Breast epithelium (tissue), 3 donors: Measurements from ENCODE around the gene NECAP2.

Experiments used
- POLR2A ChIP-seq: fragments of 450-650 bp; IDR thresholded peaks from one replicate; pipeline ENCODE4 v1.6.1; 2016; ENCODE audit warnings: antibody characterized with exemption, mild to moderate bottlenecking, moderate library complexity
- POLR2AphosphoS5 ChIP-seq, 3 donors: sonication (generic); formaldehyde crosslinking; IDR thresholded peaks; one replicate each; pipeline ENCODE4 v1.6.1; 2017; ENCODE audit warnings: antibody characterized with exemption in 3 of 3
- TF ChIP-seq, protein P1 (sequence below), 3 donors: fragments of 450-650 bp; IDR thresholded peaks; one replicate each; pipeline ENCODE4 v1.5.1; 2016 to 2017; ENCODE audit warnings: antibody characterized with exemption in 3 of 3, mild to moderate bottlenecking in 3 of 3, moderate library complexity in 3 of 3

DNA sequence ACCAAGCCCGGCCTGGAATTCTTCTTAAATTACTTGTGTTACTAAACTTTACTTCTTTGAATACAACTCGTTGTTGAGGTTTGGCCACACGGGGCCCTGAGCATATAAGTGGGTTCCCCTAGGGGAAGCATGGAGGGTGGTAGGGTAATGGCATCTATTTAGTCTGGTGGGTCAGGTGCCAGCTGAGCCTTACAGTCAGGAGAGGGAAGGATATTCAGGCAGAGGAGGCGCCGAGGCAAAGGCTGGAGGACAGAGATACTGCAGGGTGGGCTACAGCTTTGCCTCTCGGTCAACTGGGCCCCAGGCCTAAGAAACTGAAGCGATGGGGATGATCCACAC, 424 bp upstream of the NECAP2 start:
- TF ChIP-seq, protein P1, sequence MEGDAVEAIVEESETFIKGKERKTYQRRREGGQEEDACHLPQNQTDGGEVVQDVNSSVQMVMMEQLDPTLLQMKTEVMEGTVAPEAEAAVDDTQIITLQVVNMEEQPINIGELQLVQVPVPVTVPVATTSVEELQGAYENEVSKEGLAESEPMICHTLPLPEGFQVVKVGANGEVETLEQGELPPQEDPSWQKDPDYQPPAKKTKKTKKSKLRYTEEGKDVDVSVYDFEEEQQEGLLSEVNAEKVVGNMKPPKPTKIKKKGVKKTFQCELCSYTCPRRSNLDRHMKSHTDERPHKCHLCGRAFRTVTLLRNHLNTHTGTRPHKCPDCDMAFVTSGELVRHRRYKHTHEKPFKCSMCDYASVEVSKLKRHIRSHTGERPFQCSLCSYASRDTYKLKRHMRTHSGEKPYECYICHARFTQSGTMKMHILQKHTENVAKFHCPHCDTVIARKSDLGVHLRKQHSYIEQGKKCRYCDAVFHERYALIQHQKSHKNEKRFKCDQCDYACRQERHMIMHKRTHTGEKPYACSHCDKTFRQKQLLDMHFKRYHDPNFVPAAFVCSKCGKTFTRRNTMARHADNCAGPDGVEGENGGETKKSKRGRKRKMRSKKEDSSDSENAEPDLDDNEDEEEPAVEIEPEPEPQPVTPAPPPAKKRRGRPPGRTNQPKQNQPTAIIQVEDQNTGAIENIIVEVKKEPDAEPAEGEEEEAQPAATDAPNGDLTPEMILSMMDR (IDR thresholded peaks at IDR 0.05), result no peak
- TF ChIP-seq POLR2AphosphoS5 (IDR thresholded peaks at IDR 0.05) (no peak), POLR2A (no peak)
